Measurements from ENCODE around the gene AMIGO1.
A peak's percentile ranks its signal among the peaks of the same experiment; 100 is the strongest.

AMIGO1 gene, protein sequence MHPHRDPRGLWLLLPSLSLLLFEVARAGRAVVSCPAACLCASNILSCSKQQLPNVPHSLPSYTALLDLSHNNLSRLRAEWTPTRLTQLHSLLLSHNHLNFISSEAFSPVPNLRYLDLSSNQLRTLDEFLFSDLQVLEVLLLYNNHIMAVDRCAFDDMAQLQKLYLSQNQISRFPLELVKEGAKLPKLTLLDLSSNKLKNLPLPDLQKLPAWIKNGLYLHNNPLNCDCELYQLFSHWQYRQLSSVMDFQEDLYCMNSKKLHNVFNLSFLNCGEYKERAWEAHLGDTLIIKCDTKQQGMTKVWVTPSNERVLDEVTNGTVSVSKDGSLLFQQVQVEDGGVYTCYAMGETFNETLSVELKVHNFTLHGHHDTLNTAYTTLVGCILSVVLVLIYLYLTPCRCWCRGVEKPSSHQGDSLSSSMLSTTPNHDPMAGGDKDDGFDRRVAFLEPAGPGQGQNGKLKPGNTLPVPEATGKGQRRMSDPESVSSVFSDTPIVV

DNA sequence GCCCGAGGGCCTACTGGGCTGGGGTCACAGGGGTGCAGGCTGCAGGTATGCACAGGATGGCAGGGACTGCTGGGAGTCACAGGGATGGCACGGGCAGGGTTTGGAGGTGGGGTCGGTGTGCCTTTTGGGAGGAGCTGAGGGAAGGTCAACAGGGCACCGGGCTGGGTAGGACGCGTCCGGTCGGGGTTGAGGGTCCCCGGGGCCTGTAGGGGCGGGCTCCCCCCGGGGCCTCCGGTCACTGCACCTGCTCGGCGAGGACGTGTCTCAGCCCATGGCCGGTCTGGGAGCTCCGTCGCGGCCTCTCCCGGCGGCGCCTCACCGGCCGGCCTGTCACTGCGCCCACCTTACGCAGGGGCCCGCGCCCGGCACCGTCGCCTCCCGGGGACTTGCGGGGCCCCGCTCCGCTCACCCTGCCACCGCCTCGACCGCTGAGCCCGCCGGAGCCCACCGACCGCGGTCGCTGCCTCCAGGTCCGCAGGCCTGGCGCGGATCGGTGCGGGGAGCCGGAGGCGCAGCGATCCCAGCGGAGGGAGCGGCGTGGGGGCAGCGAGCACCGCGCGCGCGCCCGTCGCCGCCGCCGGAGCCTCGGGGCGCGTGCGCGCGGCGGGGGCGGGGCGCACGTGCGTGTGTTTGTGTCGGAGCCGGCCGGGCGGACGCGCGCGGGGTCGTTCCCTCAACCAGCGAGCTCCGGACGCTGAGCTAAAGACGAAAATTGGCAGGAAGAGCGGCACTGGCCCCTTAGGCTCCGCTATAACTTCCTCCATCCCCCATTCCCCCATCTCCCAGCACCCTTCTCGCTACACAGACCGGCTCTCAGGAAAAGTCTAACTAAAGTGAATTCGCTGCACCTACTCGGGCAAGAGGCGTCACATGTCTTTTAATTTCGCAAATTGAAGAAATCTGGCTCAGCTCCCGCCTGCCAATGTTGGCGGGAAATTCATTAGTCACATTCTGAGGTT is at the start of gene AMIGO1:
TSS of gene AMIGO1 (minus strand) at position 552 of the 959 bp plus-strand sequence. CDS start 815 bp downstream, outside the sequence.
- DNase-seq = peak in 3 of 14 donors; percentile 30 to 51 (median 48)

DNA sequence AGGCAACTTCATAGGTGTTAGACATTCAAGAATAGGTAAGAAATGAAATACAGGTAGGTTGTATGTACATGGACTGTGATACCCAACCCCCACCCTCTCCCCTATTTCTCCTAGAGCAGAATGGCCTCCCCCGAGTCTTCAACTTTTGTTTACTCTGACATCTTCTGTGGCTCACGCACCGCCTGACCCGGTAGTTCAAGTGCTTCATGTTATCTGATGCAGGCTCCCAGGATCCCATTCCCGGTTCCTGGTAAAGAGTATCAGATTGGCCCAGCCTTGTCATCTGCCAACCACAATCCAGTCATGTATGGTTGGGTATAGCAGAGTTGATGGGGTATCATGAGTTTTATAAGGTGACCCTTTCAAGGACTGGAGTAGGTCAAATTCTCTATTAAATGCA is 48.0 kb upstream of the AMIGO1 start:
- no peak for DNase-seq

DNA sequence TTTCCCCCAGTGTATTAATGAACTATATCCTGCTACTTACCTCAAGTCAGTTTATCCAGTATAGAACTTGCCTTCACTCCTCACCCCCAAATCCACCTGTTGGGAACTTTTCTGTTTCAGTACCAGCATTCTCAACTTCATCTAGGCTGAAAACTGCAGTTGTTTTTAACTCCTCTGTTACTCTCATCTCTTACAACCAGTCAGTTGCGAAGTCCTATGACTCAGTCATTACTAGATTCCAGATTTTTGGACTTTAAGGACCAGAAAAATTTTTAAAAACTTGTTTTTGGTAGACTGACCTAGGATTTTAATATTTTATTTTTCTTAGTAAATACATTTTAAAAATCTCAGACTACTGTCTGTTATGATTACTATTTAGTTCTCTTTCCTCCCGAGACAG is 47.0 kb upstream of the AMIGO1 start:
- no peak for DNase-seq

DNA sequence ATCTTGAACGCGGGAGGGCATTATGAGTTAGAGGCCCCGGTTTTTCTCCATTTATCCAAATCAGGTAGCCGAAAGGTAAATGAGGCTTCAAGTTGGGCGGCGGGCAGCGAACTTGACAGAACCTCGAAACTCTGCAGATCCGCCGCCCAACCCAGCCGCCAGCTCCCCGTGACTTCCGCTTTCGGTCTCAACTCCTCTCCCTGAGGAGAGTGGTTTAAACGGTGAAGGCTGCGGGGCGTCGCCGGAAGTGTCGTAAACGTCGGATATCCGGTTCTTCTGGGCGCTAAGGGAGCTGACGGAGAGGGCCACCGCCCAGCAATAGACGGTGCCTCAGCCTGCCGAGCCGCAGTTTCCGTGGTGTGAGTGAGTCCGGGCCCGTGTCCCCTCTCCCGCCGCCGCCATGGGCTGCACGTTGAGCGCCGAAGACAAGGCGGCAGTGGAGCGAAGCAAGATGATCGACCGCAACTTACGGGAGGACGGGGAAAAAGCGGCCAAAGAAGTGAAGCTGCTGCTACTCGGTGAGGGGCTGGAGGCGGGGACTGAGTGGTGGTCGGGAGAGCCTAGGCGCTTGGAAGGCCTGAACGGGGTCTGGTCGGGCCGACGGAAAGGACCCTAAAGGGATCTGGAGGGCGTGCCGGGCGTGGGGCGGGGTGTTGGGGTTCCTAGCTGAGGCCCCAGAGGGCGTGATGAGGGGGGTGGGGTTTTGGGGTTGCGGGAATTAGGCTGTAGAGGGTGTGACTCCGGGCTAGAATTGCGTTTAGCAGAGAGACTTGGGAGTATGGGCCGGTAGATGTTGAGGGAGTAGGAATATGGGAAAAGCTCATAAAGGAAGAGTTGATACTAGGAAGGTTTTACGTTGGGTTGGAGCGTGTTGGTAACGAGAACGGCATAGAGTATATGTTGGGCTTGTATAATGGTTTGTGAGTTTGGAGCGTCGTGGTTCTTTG is 39.1 kb upstream of the AMIGO1 start, which contains the start of gene GNAI3:
TSS of gene GNAI3 (plus strand) at position 295 of the 947 bp plus-strand sequence. CDS start at position 401, 106 bp downstream.
- peak; percentile 60 to 95 (median 92) for DNase-seq

DNA sequence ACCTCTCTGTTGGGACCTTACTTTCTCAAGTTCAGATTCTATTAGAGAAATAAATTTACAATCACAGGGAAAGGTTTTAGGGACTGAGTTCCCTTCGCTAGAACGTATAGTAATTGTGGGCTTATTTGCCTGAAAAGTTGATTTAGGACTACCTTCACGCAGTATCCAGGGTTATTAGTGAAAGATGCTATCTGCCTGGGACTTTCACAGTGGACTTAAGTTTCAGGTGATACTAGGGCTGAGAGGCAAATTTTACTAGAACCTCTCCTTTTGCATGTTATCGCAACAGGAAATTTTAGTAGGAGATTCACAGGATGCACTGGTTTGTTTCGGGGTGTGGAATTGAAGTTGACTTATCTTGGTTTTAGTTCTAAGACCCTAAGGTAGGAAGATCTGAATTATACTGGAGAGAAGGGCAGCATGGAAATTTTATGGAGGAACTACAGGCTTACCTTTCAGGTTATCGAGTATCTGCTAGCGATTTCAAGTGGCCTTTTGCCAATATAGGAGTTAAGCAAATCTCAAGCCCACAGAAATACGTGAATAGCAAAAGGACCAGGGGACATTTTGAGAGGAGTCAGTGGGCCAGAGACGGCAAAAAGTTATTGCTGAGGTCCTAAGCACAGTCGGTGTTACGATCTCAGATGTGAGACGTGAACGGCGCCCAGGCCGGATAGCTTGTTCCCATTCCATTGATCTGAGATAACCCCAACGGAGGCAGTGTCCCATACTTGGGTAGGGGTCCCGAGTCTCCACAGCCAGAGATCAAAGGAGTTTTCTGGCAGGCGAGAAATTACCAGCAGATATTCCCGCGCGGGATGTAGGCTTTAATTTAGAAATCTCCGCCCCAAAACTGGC is 38.2 kb upstream of the AMIGO1 start:
- peak in 2 of 14 donors; percentile 55 for DNase-seq

DNA sequence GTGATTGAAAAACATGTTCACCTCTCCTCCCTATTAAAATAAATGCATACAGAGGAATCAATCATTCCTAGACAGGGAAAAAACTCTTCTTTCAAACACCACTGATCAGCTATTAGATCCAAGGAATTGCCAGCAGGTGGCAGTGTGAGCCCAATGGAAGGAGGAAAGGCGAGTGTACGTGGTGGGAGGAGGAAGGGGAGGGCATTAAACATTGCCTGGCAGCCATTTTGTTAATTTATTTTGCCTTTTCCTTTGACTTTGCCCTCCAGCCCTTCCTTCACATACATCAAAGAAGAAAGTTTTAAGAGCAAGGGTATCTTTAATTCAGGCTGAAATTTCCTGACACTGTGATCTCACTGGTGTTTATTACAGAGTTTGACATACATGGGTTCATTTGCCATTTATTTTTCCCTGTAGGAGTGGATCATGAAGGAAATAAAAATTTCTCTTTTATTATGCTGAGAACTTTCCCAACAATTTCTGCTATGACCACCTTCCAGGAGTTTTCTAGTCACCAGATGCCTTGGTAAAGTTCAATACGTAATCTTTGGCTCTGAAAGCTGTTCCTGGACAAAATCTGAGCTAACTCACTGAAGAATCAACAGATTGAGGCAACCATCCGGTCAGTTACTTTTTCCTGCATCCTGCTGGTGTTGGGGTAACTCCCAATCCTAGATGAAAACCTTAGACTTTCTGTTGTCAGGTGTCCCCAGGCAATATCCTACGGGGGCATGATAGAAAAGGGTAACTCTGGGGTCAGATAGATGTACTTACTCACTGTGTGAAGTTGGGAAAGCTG is 37.0 kb upstream of the AMIGO1 start:
- DNase-seq = peak in 11 of 14 donors; percentile 33 to 83 (median 69)

DNA sequence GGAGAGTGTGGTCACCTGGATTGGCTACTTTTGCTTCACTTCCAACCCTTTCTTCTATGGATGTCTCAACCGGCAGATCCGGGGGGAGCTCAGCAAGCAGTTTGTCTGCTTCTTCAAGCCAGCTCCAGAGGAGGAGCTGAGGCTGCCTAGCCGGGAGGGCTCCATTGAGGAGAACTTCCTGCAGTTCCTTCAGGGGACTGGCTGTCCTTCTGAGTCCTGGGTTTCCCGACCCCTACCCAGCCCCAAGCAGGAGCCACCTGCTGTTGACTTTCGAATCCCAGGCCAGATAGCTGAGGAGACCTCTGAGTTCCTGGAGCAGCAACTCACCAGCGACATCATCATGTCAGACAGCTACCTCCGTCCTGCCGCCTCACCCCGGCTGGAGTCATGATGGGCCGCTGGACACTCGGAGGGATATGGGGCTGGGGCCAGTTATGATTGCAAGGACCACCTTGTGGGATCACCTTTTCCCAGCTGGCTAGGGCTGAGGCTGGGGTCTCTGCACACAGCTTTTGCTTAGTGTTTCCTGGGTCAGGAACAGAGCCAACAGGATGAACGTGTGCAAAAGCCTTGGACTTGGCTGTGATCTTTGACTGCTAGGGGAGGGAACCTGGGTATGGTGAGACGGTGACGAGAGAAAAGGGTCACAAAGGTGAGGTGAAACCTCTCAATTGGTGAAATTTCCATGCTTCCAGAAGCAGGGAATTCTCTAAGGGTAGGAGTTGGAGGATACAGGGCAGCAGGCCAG is 34.6 kb upstream of the AMIGO1 start:
- DNase-seq = no peak

DNA sequence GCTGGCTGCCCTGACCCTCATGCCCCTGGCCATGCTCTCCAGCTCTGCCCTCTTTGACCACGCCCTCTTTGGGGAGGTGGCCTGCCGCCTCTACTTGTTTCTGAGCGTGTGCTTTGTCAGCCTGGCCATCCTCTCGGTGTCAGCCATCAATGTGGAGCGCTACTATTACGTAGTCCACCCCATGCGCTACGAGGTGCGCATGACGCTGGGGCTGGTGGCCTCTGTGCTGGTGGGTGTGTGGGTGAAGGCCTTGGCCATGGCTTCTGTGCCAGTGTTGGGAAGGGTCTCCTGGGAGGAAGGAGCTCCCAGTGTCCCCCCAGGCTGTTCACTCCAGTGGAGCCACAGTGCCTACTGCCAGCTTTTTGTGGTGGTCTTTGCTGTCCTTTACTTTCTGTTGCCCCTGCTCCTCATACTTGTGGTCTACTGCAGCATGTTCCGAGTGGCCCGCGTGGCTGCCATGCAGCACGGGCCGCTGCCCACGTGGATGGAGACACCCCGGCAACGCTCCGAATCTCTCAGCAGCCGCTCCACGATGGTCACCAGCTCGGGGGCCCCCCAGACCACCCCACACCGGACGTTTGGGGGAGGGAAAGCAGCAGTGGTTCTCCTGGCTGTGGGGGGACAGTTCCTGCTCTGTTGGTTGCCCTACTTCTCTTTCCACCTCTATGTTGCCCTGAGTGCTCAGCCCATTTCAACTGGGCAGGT is 33.9 kb upstream of the AMIGO1 start:
- DNase-seq = no peak

DNA sequence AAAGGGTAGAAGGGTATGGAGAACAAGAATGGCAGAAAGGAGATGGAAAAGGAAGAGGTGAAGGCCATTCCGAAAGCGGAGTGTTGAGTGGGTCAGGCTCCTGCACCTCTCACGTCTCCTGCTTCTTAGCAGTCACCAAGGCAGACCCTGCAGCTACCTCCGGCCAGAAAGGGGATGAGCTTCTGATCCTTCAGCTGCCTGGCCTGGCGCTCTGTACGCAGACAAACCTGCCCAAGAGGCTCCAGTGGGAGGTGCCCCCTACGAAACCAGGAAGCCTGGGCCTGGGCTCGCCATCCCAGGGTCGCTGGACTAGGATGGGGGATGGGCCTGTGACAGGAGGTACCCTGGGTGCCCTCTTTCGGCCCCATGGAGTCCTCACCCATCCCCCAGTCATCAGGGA is 33.1 kb upstream of the AMIGO1 start:
- DNase-seq = no peak

DNA sequence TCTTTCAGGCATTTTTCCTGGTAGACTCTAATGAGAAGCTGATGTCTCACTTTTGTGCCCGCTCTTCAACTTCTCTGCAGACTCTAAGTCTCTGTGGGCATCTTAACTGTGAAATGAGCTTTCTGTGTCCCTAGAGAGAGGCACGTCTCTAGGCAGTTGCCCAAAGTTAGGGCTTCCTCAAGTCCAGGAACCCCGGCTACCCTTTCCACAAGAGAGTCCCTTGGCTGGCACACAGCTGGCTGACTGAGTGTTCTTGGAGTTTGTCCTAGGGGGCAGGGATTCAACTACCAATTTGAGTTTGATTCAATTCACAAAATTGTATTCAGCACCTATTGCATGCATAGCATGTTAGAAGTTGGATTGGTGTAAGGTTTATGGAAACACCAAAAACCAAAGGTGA is 31.6 kb upstream of the AMIGO1 start:
- peak in 2 of 14 donors; percentile 15 to 44 for DNase-seq

DNA sequence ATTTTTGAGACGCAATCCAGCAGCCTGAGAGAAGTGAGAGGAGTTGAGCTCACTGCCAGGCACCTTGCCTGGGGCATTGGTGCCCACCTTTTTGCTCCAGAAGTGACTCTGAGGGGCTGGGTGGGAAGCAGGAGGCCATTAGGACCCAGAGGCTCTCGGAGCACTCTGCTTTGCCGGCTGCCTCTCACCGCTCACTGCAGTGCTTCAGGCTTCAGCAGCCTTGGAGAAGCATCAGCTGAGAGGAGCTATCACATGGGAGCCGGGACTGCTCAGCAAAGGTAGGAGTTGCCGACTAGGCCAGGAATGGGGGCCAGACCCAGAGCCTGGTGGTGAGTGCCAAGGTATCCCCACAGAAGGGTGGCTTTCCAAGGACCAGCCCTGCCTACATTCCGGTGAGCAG is 30.1 kb upstream of the AMIGO1 start, which contains the start of gene GPR61:
TSS of gene GPR61 (plus strand) at position 197 of the 400 bp plus-strand sequence. CDS start 3,151 bp downstream, outside the sequence.
- peak in 1 of 14 donors; percentile 76 for DNase-seq

DNA sequence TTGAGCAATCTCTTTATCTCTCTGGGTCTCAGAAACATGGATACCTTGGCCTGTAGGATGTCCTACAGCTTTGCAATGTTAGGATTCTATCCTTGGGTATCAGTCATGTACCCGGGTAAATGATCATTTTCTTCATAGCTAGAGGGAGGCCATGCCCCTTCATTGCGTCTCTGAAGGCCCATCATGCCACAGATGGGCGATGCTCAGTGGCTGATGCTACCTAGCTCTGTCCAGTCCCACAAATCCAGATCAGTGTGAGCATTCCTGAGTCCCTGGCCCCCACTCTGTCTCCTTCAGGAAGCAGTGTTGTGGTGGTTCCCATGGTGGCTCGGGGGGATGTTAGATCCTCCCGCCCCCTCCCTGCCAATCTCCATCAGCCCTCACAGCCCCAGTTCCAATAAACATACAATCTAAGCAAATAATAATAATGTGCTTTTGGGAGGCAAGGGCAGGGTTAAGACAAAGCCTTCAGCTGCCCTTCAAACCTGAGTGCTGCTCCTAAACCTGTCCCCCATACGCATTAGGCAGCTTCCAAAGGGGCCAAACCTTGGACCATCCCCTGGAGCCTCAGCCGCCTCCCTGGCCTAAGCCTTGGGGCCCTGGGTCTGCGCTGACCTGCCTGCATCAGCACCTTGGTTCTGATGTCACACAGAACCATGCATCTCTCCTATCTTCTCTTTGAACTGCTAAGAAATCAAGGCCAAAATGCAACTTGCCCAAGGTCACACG is 29.5 kb upstream of the AMIGO1 start:
- no peak for DNase-seq

DNA sequence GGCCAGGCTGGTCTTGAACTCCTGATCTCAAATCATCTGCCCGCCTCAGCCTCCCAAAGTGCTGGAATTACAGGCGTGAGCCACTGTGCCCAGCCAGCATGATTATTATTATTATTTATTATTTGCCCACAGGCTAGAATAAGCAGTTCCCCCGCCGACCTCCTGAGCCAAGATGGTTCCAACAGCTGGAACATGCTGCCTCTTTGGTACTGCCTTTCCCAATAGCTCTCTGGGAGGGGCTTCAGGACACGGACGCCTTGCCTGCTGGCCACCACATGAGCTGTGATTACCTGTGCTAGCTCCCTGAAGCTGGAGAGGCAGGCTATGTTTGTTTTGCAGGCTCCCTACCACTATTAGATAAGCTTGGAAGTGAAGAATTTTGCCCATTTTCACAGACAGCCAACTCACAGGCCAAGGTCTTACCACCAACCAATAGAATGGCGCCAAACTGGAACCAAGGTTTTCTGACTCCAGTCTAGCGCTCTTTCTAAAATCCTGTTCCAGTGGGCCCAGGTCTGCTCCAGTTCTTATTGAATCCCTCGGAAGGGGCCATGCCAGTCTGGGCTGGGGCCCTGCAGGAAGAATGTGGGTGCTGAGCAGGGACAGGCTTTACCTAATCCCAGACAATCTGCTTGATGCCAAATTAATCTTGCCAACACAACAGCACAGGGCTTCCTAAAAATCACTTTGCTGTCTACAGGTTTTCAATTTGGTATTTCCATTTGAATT is 28.1 kb upstream of the AMIGO1 start:
- no peak for DNase-seq

DNA sequence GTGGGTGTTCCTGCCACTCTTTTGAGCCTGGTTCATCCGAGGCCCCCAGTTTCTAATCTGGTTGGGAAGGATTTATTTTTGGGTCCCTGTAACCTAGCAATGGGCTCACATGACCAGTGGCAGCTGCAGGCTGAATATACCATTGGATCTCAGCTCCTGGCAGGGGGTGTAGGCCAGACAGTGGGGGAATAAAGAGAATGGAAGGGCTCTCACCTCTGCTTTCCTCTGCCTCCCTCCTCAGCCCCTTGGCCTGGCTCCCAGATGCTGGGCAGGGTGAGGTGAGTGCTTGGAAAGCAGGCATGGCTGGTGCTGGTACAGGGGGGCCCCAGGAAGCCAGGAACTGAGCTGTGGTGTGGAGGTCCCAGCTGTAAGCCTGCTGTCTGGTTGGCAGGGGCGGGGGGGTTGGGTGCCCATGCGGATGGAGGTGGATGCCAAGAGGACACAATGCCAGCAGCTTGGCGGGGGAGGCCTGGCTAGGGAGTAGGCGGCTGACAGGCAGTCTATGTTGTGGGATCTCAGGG is 26.5 kb upstream of the AMIGO1 start:
- peak in 8 of 14 donors; percentile 14 to 85 (median 45) for DNase-seq

DNA sequence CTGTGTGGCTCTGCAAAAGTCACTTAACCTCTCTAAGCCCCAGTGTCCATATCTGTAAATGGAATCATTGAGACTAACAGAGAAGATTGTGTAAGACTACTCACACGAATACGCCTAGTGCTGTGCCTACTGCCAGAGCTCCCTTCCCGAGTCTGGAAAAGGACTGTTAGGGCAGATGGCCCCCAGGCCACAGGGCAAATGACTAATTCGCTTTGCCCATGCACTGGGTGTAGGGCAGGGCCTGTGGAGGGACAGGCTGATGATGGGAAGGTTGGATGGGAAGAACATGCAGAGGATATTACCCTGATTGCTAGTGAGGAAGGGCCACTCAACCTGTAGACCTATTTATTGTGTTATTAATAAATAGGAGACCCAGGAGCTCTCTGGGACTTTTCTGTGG is 26.0 kb upstream of the AMIGO1 start:
- DNase-seq = no peak

DNA sequence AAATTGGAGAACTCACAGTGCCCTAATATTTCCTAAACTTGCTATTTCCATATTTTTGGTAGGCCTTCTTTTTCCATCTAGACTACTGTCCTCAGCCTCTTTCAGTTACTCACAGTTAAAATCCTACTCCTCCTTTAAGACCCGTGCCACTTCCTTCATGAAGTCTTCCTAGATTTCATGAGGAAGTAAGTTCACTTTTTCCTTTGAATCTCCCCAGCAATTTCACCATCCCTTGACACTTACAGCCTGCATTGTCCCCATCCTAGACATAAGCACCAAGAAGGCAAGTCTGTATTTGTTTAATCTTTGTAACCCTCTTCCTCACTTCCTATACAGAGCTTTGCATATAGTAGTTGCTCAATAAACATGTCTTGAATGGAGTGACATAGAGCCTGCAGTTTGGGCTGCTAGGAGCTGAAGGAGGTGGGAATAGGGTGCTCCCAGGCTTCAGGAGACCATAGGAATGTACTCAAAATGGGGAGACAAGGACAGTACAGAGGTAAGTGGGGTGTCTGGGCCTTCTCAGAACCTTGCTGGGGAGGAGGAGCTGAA is 24.9 kb upstream of the AMIGO1 start:
- no peak for DNase-seq
